GM23248 (cell line): ENCODE measurements around the gene TMEM252. TPM values are rescaled to one million over a fixed set of nuclear protein-coding genes. Genes with fewer than 3 reads are reported as not detected.
A peak's percentile ranks its signal among the peaks of the same experiment; 100 is the strongest.

Experiments used
- DNase-seq: peaks from one replicate; pipeline ENCODE4 v3.0.0-alpha.2; 2015
- H2AFZ ChIP-seq: fragments of 200-600 bp; sonication (generic); 2 replicates; pipeline ENCODE4 v1.6.1; 2016; ENCODE audit warnings: antibody characterized with exemption
- H3F3A ChIP-seq: fragments of 200-600 bp; sonication (generic); 2 replicates; pipeline ENCODE4 v1.6.1; 2016; ENCODE audit warnings: mild to moderate bottlenecking, antibody characterized with exemption, mixed run types; ENCODE audit not compliant: insufficient read depth
- H3K27ac ChIP-seq: fragments of 200-600 bp; sonication (generic); 2 replicates; pipeline ENCODE4 v1.5.1; 2016; ENCODE audit warnings: mild to moderate bottlenecking
- H3K27me3 ChIP-seq: fragments of 200-600 bp; sonication (generic); replicated peaks from 2 replicates; pipeline ENCODE4 v1.6.1; 2016; ENCODE audit warnings: mild to moderate bottlenecking; ENCODE audit not compliant: insufficient read depth
- H3K36me3 ChIP-seq: fragments of 200-600 bp; sonication (generic); 2 replicates; pipeline ENCODE4 v1.6.1; 2016; ENCODE audit warnings: low read depth, mild to moderate bottlenecking
- H3K4me1 ChIP-seq: fragments of 200-600 bp; sonication (generic); 2 replicates; pipeline ENCODE4 v1.6.1; 2016; ENCODE audit warnings: mild to moderate bottlenecking; ENCODE audit not compliant: insufficient read depth
- H3K4me2 ChIP-seq: fragments of 200-600 bp; sonication (generic); one replicate; pipeline ENCODE4 v1.6.1; 2016; ENCODE audit warnings: mild to moderate bottlenecking; ENCODE audit not compliant: unreplicated experiment
- H3K4me3 ChIP-seq: fragments of 200-600 bp; sonication (generic); 2 replicates; pipeline ENCODE4 v1.5.1; 2016; ENCODE audit warnings: mild to moderate bottlenecking
- H3K79me2 ChIP-seq: fragments of 200-600 bp; sonication (generic); 2 replicates; pipeline ENCODE4 v1.6.1; 2016; ENCODE audit warnings: mild to moderate bottlenecking; ENCODE audit not compliant: insufficient read depth
- H3K9ac ChIP-seq: fragments of 200-600 bp; sonication (generic); 2 replicates; pipeline ENCODE4 v1.6.1; 2016; ENCODE audit warnings: mild to moderate bottlenecking
- H3K9me2 ChIP-seq: fragments of 200-600 bp; sonication (generic); 2 replicates; pipeline ENCODE4 v1.6.1; 2016; ENCODE audit warnings: mixed run types, mild to moderate bottlenecking, moderate library complexity; ENCODE audit not compliant: insufficient read depth
- H3K9me3 ChIP-seq: fragments of 200-600 bp; sonication (generic); one replicate; pipeline ENCODE4 v1.6.1; 2017; ENCODE audit warnings: low read depth
- H4K20me1 ChIP-seq: fragments of 200-600 bp; sonication (generic); 2 replicates; pipeline ENCODE4 v1.6.0; 2016; ENCODE audit not compliant: insufficient read depth
- EZH2 ChIP-seq: fragments of 200-600 bp; sonication (generic); IDR thresholded peaks from 2 replicates; pipeline ENCODE4 v1.6.1; 2018; ENCODE audit warnings: antibody characterized with exemption, mild to moderate bottlenecking; ENCODE audit not compliant: insufficient read depth, poor library complexity, severe bottlenecking
- EZH2phosphoT487 ChIP-seq: fragments of 200-600 bp; sonication (generic); IDR thresholded peaks from 2 replicates; pipeline ENCODE4 v1.6.1; 2018; ENCODE audit warnings: antibody characterized with exemption, moderate library complexity, mild to moderate bottlenecking, low read depth; ENCODE audit not compliant: insufficient read depth
- WGBS, 2 experiments: methylation state at CpG; one replicate each; pipeline ENCODE4 v1.1.6; 2015 to 2017; ENCODE audit warnings: low lambda C conversion rate in 2 of 2, low coverage in 1 of 2; ENCODE audit errors: missing lambda C conversion rate in 2 of 2; 5-methylcytosine and 5-hydroxymethylcytosine counted together
- in situ Hi-C: fragments of 300-500 bp; cut with MboI; formaldehyde crosslinking; loops from 2 replicates; pipeline ENCODE4 v1.15.0; 2020
- polyA plus RNA-seq: library from polyadenylated mRNA; unstranded; fragments of >200 nt; fragmentation: Nextera tagmentation; extraction: Ambion mirVana; gene quantifications from 2 replicates; pipeline ENCODE4 v1.2.1, GENCODE V29; 2016
- total RNA-seq: library from RNA; depleted of rRNA; stranded (reverse); fragments of >200 nt; shearing (Covaris generic); gene quantifications from 2 replicates; pipeline ENCODE4 v1.2.3, GENCODE V29; 2014; rRNA removed

TMEM252 gene
- total RNA-seq (not detected in 2 replicates), polyA plus RNA-seq (not detected in 2 replicates)

DNA sequence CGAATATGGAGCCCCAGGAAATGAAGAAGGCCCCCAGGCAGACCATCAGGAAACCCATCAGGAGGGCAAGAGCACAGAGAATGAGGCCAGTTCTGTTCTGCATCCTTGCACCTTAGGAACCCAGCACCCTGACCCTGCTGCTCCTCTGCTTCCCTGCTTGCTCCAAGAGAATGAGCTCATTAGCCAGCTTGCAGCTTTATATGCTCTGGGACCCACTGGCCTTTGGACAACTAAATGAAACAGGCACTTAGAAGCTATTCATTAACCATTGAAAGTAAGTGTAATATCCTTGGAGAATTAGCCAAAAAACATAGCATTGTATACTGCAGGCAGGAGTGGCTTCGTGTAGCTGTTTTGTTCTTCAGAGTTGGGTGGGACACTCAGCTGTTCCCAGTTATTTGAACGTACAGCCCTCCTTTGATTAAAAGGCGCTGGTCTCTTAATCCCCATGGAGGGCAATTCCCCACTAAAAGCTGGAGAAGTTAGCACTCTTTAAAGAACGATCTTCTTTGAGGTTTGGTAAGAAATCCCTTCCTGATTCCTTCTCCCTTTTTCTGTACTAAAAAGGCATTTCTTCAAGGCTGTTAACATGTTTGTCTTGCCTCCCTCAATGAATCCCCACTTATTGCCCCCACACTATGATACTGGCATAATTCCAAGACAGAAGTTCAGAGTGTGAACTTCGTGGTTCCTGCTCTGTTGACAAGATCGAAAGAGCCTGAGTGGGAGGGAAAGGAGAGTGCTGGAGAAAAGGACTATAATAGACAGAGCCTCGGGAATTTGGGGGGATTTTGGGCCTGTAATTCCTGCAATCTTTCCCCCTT is at the start of gene TMEM252:
Gene TMEM252, minus strand, starts transcription at position 172 of the 824 bp plus-strand sequence. Its CDS starts 69 bp downstream, at position 103.
- in situ Hi-C loops = no loop called here
- Histone ChIP-seq H3F3A (no peaks in the 10 kb centered on the region), H2AFZ (no peak within 1 kb of the TSS), H3K9me3 (no peaks in the 10 kb centered on the region), H3K9ac (no peak within 1 kb of the TSS), H3K4me3 (no peak within 1 kb of the TSS), H3K9me2 (no peaks in the 10 kb centered on the region), H3K4me2 (no peak within 1 kb of the TSS), H4K20me1 (no peaks in the 10 kb centered on the region), H3K36me3 (no peaks in the 10 kb centered on the region), H3K27ac (no peak within 1 kb of the TSS), H3K4me1 (no peaks in the 10 kb centered on the region), H3K79me2 (no peaks in the 10 kb centered on the region), H3K27me3 (no peaks in the 10 kb centered on the region)
- TF ChIP-seq EZH2phosphoT487 = no peak
- no peak for TF ChIP-seq EZH2
- DNase-seq = no peak
- WGBS, 2 experiments = 15 to 21% methylated on average over 8 of the region's 8 CpGs

DNA sequence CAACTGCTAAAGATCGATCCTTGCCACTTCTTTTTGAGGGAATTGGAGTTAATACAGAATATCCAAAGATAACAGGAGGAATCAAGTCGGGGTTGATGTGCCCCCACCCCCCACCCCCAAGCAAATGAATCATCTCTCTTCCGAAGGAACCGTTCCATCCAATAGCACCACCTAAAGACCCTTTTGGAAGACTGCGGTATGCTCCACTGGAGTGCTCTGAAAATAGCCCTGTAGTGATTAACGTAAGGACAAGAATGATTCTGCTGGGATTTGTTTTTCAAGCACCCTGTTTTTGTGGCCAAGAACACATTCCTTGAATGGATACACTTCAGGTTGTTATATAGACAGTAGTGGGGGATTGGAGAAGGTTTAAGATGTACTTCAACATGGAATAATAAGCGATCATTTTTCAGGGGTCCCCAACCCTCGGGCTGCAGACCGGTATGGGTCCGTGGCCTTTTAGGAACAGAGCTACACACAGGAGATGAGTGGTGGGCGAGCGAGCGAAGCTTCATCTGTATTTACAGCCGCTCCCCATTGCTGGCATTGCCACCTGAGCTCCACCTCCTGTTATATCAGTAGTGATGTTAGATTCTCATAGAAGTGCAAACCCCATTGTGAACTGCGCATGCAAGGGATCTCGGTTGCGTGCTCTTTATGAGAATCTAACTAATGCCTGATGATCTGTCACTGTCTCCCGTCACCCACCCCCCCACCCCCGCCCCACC is 44.5 kb upstream of the TMEM252 start:
- 47 to 54% methylated on average over 19 of the region's 19 CpGs for WGBS, 2 experiments
- peaks cover 6% of the 10 kb centered on the region; the same call in 1 of the 2 replicates for H3K27me3 ChIP-seq
- H3K36me3 ChIP-seq = no peaks in the 10 kb centered on the region
- H4K20me1 ChIP-seq = no peaks in the 10 kb centered on the region
- H3F3A ChIP-seq = no peaks in the 10 kb centered on the region
- H3K27ac ChIP-seq = no peak overlapping the region
- no peak overlapping the region for H2AFZ ChIP-seq
- no peak overlapping the region for H3K4me2 ChIP-seq
- no peak overlapping the region for H3K4me3 ChIP-seq
- H3K9me2 ChIP-seq = no peaks in the 10 kb centered on the region
- H3K9me3 ChIP-seq = no peaks in the 10 kb centered on the region
- TF ChIP-seq EZH2phosphoT487 (no peak), EZH2 (no peak)
- in situ Hi-C loops = no loop called here
- DNase-seq = no peak
- H3K9ac ChIP-seq = no peak overlapping the region
- no peaks in the 10 kb centered on the region for H3K4me1 ChIP-seq
- H3K79me2 ChIP-seq = no peaks in the 10 kb centered on the region

GRCh38 chr9:68584189-68585033 is 43.7 kb upstream of the TMEM252 start:
- H2AFZ ChIP-seq = no peak overlapping the region
- H3K9me3 ChIP-seq = no peaks in the 10 kb centered on the region
- no peaks in the 10 kb centered on the region for H3K9me2 ChIP-seq
- H3K27me3 ChIP-seq = peaks cover 6% of the 10 kb centered on the region; the same call in 1 of the 2 replicates
- H3K4me3 ChIP-seq = no peak overlapping the region
- TF ChIP-seq EZH2 = no peak
- TF ChIP-seq EZH2phosphoT487 = no peak
- no peaks in the 10 kb centered on the region for H4K20me1 ChIP-seq
- no peak overlapping the region for H3K27ac ChIP-seq
- no peak overlapping the region for H3K4me2 ChIP-seq
- in situ Hi-C loops = no loop called here
- H3F3A ChIP-seq = no peaks in the 10 kb centered on the region
- no peaks in the 10 kb centered on the region for H3K79me2 ChIP-seq
- no peak overlapping the region for H3K9ac ChIP-seq
- H3K36me3 ChIP-seq = no peaks in the 10 kb centered on the region
- DNase-seq = peak; percentile 91
- H3K4me1 ChIP-seq = no peaks in the 10 kb centered on the region
- 15 to 16% methylated on average over 16 of the region's 16 CpGs for WGBS, 2 experiments

DNA sequence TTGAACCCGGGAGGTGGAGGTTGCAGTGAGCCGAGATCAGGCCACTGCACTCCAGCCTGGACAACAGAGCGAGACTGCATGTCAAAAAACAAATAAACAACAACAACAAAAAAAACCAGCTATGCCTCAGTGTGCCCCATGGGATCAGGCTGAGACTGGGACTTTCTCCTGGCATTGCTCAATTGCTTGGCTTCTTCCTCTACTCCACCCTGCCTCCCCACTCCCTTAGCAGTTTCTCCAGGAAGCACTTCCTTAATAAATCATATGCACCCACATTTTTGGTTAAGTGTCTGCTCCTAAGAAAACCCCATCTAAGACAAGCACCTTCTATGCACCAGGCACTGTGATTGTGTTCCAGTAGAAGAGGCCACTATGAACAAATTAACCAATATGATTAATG is 41.0 kb upstream of the TMEM252 start:
- no peak for TF ChIP-seq EZH2phosphoT487
- TF ChIP-seq EZH2 = no peak
- in situ Hi-C loops = no loop called here
- Histone ChIP-seq H3K4me2 (no peak overlapping the region), H3K9me3 (no peaks in the 10 kb centered on the region), H2AFZ (no peak overlapping the region), H3K79me2 (no peaks in the 10 kb centered on the region), H4K20me1 (no peaks in the 10 kb centered on the region), H3F3A (no peaks in the 10 kb centered on the region), H3K36me3 (no peaks in the 10 kb centered on the region), H3K27ac (no peak overlapping the region), H3K4me1 (no peaks in the 10 kb centered on the region), H3K27me3 (peaks cover 6% of the 10 kb centered on the region; the same call in 1 of the 2 replicates), H3K4me3 (no peak overlapping the region), H3K9ac (no peak overlapping the region), H3K9me2 (no peaks in the 10 kb centered on the region)
- DNase-seq = no peak
- 34 to 50% methylated on average over 3 of the region's 3 CpGs for WGBS, 2 experiments
